ENCODE measurements around the gene DIS3L2.

GRCh38 chr2:232315923-232316299, 354.4 kb downstream of the DIS3L2 start:
- no peak for TF ChIP-seq CTCF (IDR thresholded peaks at IDR 0.05)
- TF ChIP-seq POLR2A (IDR thresholded peaks at IDR 0.05), result no peak
